EH (cell line): ENCODE results near the gene SNIP1.
A peak's percentile ranks its signal among the peaks of the same experiment; 100 is the strongest.
"Not testable (repeated sequence)": the region's sequence is repeated elsewhere in the genome, so short reads cannot be mapped to it uniquely, and the experiment has no call there.

Experiments
- DNase-seq: peaks from one replicate; pipeline ENCODE4 v3.0.0-alpha.2; 2015; ENCODE audit warnings: low read depth

Gene SNIP1

GRCh38 chr1:37553927-37554808 is at the start of gene SNIP1:
SNIP1 (minus strand) TSS chr1:37554293; CDS start chr1:37554229, 64 bp downstream.
- peak; percentile 96 for DNase-seq

- DNase-seq = peak; percentile 43
These were observed 48.9 kb upstream of the SNIP1 start for GRCh38 chr1:37602750-37603694.

- DNase-seq = peak; percentile 11
These were observed 47.3 kb upstream of the SNIP1 start for GRCh38 chr1:37601441-37601840.

GRCh38 chr1:37599940-37600339 is 45.8 kb upstream of the SNIP1 start:
- DNase-seq = no peak

- no peak for DNase-seq
These were observed 42.1 kb upstream of the SNIP1 start for GRCh38 chr1:37596182-37596667.

- DNase-seq = peak; percentile 95
These were observed 41.5 kb upstream of the SNIP1 start, which contains the start of gene GNL2 for GRCh38 chr1:37595440-37596181. GNL2 (minus strand) TSS chr1:37595937; CDS start chr1:37595822, 115 bp downstream.

GRCh38 chr1:37593726-37594125 is 39.6 kb upstream of the SNIP1 start:
- no peak for DNase-seq

- DNase-seq = no peak
These were observed 34.8 kb upstream of the SNIP1 start for GRCh38 chr1:37588939-37589338.

- DNase-seq = not testable (repeated sequence)
These were observed 30.5 kb upstream of the SNIP1 start for GRCh38 chr1:37584544-37584943.

- DNase-seq = peak; percentile 37
These were observed 21.6 kb upstream of the SNIP1 start for GRCh38 chr1:37575692-37576091.

GRCh38 chr1:37574834-37575480 is 20.9 kb upstream of the SNIP1 start:
- peak; percentile 89 for DNase-seq

- no peak for DNase-seq
These were observed 16.6 kb upstream of the SNIP1 start for GRCh38 chr1:37570528-37571334.

- DNase-seq = no peak
These were observed 12.9 kb upstream of the SNIP1 start for GRCh38 chr1:37567023-37567422.

- DNase-seq = no peak
These were observed 10.8 kb upstream of the SNIP1 start for GRCh38 chr1:37564892-37565291.

GRCh38 chr1:37562984-37563383 is 8.9 kb upstream of the SNIP1 start:
- no peak for DNase-seq

- peak; percentile 58 for DNase-seq
These were observed 7.3 kb upstream of the SNIP1 start for GRCh38 chr1:37561133-37562132.

- no peak for DNase-seq
These were observed 6.5 kb upstream of the SNIP1 start for GRCh38 chr1:37560401-37561132.

GRCh38 chr1:37559957-37560379 is 5.9 kb upstream of the SNIP1 start:
- not testable (repeated sequence) for DNase-seq
